ENCODE data around the gene SLC9A7.

Gene SLC9A7

GRCh38 chrX:46549914-46550313 is 209.0 kb downstream of the SLC9A7 start:
- Histone ChIP-seq H3K9ac (no peak overlapping the region), H3K79me2 (ENCODE audit: insufficient read depth, low read depth) (peaks cover 31% of the 10 kb centered on the region), H3K36me3 (ENCODE audit: insufficient read depth) (no peaks in the 10 kb centered on the region), H3K4me2 (no peak overlapping the region), H3K4me1 (ENCODE audit: low read depth, poor library complexity, severe bottlenecking) (peaks cover 7% of the 10 kb centered on the region), H2AFZ (ENCODE audit: low read depth) (no peak overlapping the region), H3K27ac (no peak overlapping the region), H3K4me3 (IDR thresholded peaks at IDR 0.05; ENCODE audit: insufficient read depth, low read depth, low read length) (no peak overlapping the region), H3K27me3 (ENCODE audit: insufficient read depth, low read depth) (no peaks in the 10 kb centered on the region), H4K20me1 (ENCODE audit: insufficient read depth) (no peaks in the 10 kb centered on the region)
- TF ChIP-seq, protein P1, sequence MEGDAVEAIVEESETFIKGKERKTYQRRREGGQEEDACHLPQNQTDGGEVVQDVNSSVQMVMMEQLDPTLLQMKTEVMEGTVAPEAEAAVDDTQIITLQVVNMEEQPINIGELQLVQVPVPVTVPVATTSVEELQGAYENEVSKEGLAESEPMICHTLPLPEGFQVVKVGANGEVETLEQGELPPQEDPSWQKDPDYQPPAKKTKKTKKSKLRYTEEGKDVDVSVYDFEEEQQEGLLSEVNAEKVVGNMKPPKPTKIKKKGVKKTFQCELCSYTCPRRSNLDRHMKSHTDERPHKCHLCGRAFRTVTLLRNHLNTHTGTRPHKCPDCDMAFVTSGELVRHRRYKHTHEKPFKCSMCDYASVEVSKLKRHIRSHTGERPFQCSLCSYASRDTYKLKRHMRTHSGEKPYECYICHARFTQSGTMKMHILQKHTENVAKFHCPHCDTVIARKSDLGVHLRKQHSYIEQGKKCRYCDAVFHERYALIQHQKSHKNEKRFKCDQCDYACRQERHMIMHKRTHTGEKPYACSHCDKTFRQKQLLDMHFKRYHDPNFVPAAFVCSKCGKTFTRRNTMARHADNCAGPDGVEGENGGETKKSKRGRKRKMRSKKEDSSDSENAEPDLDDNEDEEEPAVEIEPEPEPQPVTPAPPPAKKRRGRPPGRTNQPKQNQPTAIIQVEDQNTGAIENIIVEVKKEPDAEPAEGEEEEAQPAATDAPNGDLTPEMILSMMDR (conservative IDR thresholded peaks at IDR 0.05; ENCODE audit: low read depth, low read length) = no peak

All from KMS-11 (cell line).